ENCODE measurements around the gene CELF2.
"Not testable (repeated sequence)": the region's sequence is repeated elsewhere in the genome, so short reads cannot be mapped to it uniquely, and the experiment has no call there.

The CELF2 gene

DNA sequence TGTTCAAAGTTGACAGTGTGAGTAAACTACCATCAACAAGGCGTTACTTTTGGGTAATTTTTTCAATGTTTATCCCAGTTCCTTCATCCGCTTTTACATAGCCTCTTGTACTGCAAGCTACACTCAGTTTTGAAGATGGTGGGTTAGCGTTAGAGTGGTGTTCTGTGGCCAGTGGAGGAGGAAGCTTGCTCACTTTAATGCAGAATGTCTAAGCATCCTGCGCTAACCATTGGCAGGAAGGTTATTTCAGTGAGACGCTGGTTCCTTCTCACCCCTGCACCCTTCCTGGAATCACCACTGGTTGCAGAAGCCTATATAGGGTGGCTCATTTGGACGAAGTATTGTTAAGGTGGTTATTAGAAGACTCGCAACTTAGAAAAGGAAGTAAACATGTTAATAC is 159.1 kb downstream of the CELF2 start:
- intact Hi-C loops (cut with DNase I), result no loop called here
- DNase-seq, result peak in 3 of 42 donors; percentile 3 to 40 (median 24)

DNA sequence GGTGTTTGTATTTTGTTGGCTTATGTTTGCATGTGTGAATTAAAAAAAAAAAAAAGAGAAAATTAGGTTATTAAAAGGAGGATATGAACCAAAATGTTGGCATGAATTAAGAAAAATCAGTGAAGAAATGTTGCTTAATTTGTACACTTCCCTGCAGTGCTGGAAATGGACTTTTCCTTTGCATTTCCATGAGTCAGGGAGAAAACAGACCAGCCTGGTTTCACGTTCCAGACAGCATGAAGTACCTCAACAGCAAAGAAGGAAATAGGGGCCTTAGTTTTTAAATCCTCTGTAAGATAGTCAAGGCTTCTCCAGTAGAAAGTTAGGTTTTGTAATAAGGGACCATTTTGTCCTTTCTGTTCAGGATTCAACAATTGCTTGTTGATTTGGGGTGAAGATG is 159.7 kb downstream of the CELF2 start:
- peak in 3 of 42 donors; percentile 2 to 40 (median 9) for DNase-seq
- intact Hi-C loops (cut with DNase I), result no loop called here

DNA sequence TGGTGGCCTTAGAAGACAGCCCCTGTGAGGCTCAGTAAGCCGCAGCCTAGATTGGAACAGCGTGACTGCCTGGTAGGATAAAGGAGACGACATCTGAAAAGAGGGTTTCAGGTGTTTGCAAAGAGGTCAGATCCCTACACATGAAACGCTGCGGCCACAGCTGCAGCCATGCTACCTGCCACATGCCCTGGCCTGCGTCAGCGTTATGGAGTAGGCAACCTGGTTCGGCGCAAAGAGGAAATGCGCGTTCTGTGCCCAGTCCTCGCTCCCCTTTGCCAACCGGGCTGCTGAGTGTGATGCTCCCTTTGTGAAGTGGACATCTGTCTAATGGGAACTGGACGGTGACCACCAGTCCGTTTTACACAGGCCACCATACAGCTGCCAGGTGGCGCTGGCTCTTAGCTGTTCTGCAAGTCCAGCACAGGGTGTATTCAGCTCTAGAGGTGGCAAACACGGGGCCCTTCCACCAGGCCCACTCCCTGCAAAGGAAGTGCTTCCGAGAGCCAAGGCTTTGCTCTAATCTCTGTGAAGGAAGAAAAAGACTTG is 160.3 kb downstream of the CELF2 start:
- intact Hi-C loops (cut with DNase I), result no loop called here

DNA sequence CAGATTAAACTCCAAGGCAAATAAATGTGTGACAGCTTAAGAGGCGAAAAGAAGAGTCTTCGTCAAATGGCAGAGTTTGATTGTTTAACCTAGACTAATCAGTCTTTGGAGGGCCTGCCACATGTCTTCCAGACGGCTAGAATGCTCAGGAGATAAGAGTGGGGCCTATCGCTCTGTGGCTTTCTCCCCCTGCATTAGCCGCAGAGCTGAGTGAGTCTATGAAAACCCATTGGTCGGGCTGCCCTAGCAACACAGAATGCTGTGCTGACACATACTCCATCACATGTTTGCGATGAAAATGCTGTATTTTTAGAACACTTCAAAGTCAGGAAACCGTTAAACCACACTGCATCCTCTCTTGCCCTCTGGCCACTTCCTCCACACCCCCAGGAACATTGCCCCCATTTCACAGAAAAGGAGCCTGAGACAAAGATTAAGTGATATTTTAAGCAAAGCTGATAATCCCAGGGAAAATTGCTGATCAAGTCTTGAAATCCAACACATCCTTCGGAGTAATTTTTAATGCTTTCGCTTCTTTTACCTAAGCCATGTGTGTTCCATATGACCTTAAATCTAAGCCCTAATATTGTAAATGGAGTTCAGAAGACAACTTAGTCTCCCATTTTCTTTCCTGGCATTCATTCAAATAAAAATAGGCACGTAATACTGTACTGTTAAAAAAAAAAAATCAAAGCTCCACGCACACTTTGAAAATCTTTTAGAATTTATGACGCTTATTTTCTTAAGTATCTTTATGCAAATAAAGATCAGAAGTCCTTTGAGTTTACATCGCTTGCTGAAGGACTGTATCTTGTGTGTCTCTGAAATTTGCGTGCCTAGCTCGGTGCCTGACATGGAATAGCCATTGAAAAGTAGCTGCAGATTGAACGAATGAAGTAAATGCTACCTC is 161.2 kb downstream of the CELF2 start:
- intact Hi-C loops (cut with DNase I), result no loop called here
- DNase-seq, result peak in 26 of 42 donors; percentile 28 to 79 (median 56)

More for the DNA sequence above, 160.3 kb downstream of the CELF2 start:
- peak in 9 of 42 donors; percentile 33 to 56 (median 42) for DNase-seq

DNA sequence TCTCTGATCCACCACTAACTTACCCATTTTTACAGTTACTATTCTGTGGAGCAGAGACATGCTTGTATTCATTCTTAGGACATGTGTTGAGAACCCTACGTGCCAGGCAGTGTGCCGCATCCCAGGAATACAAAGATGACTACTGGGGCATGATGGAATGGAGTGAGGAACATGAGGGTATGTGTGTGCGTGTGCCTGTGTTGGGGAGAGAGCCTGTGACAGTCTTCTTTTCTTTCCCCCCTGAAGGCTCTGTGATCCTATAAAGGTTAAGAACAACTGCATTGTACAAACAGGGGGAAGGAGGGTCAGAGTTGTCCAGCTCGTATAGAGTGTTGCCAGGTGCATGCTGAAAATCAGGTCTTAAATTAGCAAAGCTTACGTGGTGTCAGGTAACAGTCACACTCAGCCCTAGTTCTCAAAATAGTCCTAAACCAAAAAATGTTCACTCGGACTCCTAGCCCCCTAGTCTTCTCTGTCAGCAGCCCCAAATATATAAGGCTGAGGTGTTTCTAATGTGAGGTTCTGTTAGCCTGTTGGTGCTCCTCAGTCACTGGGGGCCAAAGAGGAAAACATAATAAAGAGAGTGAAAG is 161.9 kb downstream of the CELF2 start:
- peak in 3 of 42 donors; percentile 2 to 22 (median 6) for DNase-seq

DNA sequence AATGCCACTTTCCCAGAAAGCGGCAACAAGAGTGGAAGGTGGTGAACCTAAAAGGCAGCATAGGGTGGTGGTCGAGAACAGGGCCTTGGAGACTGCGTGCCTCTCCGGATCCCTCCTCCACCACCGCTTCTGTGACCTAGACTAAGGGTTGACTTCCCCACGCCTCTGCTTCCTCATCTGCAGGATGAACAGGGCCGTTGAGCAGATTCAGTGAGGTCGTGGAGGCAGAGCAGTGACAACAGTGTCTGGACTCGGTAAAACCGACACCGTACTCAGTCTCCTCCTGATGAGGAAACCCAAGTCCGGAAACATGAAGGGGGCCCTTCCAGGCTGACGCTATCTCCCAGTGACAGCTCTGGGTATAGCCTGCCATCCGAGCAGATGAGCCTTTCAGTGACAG is 162.6 kb downstream of the CELF2 start:
- peak in 12 of 42 donors; percentile 33 to 63 (median 50) for DNase-seq
- intact Hi-C loops (cut with DNase I), result no loop called here

More for the DNA sequence above, 161.9 kb downstream of the CELF2 start:
- intact Hi-C loops (cut with DNase I), result no loop called here

DNA sequence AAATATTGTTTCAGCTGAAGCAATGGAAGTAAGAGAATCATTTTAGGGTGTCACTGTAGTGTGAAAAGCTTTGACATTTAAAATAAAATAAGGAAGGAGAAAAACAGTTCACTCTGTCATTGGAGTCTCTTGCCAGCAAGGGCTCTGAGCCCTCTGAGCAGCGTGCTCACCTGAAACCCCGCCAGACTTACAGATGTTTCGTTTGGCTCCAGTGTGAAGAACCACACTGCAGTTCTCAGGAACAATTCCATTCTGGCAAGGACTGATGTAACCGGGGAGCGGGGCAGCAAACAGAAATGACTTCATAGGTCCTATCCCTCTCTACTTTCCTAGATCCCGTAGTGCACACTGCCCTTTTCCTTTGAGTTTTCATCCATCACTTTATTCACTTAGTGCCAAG is 164.3 kb downstream of the CELF2 start:
- DNase-seq, result peak in 2 of 42 donors; percentile 18 to 46
- intact Hi-C loops (cut with DNase I), result no loop called here

DNA sequence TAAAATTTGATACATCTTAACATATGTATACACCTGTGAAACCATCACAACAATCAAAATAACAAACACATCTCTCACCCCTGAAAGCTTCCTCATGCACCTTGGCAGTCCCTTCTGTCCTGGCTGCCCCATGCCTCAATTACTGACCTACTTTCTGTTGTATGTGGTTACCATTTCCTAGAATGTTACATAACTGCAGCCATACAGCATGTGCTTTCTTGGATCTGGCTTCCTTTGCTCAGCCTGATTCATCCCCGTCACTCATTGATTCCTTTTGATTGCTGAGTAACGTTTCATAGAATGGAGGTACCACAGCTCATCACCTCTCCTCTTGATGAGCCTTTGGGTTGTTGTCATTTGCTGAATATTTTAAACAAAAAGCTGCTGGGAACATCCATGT is 165.3 kb downstream of the CELF2 start:
- DNase-seq, result peak in 2 of 42 donors; percentile 13 to 54
- intact Hi-C loops (cut with DNase I), result no loop called here

DNA sequence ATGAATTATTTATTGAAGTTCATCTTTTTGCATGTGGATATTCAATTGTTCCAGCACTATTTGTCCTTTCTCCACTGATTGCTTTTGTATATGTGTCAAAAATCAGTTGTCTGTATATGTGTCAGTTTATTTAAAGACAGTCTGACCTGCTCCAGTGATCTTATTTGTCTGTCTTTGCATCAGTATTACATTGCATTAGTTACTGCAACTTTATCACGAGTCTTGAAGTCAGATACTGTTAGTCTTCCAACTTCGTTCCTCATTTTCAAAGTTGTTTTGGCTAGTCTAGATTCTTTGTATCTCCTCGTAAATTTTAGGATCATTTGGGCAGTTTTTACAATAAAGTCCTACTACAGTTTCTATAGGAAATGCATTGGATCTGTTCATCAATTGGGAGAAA is 166.4 kb downstream of the CELF2 start:
- no peak for DNase-seq
- intact Hi-C loops (cut with DNase I), result no loop called here

DNA sequence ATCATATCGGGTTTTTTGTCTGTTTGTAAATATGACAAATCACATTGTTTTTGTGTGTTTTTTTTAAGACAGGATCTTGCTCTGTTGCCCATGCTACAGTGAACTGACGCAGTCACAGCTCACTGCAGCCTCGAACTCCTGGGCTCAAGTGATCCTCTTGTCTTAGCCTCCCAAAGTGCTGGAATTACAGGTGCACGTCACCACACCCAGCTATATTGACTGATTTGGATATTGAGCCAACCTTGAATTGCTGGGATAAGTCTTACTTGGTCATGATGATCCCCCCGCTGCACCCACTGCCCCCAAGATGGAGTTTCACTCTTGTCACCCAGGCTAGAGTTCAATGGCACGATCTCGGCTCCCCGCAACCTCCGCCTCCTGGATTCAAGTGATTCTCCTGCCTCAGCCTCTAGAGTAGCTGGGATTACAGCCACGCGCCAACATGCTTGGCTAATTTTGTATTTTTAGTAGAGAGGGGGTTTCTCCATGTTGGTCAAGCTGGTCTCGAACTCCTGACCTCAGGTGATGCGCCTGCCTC is 167.5 kb downstream of the CELF2 start:
- peak in 3 of 42 donors; percentile 1 to 30 (median 9) for DNase-seq
- intact Hi-C loops (cut with DNase I), result not testable (repeated sequence)

DNA sequence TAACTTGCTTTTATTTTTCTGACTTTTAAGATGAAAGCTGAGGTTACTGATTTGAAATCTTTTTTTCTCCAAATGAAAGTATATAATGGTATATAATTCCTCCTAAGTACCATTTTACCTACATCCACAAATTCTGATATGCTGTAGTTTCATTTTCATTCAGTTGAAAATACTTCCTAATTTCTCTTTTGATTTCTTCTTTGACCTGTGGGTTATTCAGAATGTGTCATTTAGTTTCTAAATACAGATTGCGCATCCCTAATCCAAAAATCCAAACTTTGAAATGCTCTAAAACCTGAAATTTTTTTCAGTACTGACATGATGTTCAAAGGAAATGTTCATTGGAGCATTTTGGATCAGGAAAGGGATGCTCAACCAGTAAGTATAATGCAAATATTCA is 168.7 kb downstream of the CELF2 start:
- intact Hi-C loops (cut with DNase I), result no loop called here
- DNase-seq, result no peak

DNA sequence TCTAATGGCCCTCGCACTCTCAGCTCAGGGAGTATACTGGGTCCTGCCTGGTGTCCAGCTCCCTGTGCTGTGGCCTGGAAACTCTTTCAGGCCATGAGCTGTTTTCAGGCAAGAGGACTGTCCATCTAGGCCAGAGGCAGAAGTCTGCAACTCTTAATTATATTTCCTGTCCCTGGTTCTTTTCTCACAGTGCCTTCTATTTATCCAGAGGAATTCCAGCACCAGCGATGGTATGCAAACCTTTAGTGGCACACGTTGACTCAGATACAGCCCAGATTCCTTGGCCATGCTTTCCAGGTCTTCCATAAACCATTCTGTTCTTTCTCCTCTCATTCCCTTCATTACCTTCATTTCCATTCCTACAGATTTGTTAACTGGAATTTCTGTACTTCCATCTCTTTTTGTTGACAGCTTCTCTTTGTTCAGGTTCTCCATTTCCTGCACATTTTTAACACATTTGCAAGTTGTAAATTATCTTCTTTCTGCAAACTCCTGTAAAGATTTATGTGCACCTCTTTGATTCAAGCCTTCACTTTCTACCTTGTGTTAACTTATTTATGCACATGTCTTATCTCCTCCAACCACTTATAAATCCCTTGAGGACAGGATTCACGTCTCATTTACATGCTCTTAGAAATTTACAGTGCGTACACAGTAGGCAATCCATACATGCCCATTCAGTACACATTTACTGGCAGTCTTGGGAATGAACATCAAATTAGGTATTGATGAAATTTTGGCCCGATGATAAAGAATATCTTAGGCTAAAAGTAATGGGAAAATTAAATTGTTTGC is 172.1 kb downstream of the CELF2 start:
- DNase-seq, result peak in 3 of 42 donors; percentile 1 to 34 (median 27)
- intact Hi-C loops (cut with DNase I), result no loop called here

DNA sequence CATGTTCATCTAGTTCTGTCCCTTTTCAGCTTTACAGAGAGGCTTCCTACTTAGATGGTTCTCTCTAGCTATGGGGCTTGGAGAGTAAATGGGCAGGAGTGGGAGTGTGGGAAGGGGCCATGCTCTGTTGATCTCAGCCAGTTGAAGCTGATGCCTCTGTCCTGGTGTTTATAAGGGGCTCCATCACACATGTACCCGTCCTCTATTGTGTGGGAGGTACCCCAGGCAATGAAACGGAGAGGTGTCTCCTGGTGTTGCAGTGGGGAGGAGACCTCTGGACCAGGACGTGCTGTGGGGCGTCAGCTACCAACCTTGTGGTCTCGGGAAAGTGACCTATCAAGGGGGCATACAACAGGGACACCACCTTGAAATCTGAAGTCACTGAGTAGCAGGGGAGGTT is 173.5 kb downstream of the CELF2 start:
- intact Hi-C loops (cut with DNase I), result no loop called here
- peak in 3 of 42 donors; percentile 1 to 35 (median 35) for DNase-seq

DNA sequence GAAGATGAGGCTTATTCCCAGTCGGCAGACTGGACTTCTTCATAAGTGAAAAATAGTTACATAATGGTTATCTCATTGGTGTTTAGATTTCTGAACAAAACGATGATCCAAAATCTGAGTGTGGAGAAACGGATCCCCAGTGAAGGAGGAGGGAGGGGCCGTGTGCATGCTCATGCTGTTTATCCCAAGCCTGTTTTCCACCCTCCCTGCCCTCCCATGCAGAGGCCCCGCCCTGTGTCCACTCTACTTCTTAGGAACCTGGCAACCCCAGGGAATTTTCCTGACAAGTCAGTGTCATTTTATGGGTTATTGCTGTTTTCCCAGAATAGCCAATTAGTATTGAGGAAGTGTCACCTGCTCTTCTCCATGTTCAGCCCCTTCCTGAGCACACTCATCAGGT is 174.0 kb downstream of the CELF2 start:
- DNase-seq, result peak in 2 of 42 donors; percentile 2 to 26
- intact Hi-C loops (cut with DNase I), result no loop called here

DNA sequence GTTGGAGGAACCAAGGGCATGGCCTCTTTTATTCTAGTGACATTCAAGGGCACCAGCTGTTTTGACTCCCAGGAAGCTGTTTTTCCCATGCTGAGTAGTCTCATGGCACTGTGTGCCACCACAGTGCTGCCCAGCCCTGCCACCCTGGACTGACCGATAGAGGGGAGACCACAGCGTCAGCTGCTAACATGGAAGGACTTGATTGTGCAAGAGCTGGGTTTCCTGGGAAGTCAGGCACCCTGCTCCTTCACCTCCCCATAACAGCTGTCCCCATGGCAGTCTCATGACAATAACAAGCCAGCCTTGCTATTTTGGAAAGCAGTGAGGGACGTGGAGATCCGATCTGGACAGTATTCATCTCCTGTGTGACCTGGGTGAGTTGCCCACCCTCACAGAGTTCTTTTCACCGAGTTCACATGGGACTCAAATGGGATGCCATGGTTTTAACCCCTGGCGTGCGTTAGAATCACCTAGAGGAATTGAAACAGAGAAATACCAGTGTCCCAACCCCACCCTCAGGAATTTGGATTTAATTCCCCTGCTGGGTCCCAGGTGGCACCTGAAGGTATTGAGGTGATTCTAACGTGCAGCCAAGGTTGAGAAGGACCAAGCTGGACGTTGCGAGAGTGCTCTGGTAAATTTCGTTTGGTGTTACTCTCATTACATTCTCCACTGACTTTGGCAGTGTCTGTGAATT is 174.8 kb downstream of the CELF2 start:
- intact Hi-C loops (cut with DNase I), result no loop called here
- DNase-seq, result peak in 4 of 42 donors; percentile 2 to 45 (median 31)

DNA sequence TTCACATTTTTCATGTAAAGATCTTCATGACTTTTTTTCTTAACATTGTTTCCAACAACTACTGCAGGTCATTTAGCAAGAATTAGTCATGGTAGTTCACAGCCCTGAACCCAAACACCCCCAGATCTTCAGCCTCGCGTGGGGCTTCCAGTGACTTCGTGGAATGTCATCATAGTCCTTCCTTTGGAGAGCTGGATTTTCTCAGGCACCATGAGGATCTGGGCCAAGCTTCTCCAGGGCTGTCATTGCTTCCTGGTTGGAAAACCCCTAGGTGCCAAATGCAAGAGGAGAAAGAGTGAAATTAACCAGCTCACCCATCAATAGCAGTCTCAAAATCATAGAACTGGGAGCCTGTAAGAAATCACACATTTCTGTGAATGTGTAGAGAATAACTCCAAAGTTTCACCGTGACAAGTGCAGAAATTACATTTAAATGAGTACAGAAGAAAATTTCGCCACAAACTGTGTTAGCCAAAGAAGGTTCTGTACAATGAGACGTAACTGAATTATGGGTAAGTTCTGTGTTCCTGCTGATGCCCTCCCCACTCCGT is 175.4 kb downstream of the CELF2 start:
- intact Hi-C loops (cut with DNase I), result no loop called here
- peak in 4 of 42 donors; percentile 3 to 39 (median 25) for DNase-seq

DNA sequence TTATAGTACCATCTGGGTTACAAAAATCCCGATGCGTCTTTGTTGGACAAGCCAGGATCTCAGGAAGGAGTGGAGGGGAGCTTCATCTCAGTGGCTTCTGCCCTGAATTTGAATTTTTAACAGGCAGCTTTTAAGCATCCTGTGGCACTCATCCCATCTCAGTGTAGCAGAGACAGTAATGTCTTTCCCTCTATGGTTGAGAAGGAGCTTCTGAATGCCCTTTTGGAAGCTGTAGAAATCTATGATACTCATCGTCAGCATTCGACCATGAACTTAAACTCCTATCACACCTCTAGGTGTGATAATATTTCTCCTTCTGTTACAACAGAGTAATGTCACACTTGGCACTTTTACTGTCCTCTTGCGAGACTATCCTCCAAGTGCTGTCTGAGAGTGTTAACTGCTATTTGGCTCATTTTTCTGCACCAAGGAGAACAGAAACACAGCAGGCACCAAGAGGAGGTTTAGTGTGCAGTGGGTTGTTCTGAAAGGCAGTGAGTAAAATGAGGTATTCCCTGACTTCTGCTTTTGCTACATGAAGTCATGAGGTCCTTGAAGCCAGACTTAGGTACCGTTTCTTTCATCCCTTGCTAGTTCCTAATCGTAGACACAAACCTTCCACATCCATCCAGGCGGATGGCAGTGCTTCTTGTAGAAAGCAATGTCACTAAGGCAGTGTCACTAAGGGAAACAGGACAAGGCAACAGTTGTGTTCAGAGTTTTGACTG is 177.4 kb downstream of the CELF2 start:
- intact Hi-C loops (cut with DNase I), result no loop called here

More for the DNA sequence above, 177.4 kb downstream of the CELF2 start:
- DNase-seq, result peak in 2 of 42 donors; percentile 34 to 37
